ENCODE results near the gene N4BP2L1. TPM values are rescaled to one million over a fixed set of nuclear protein-coding genes. Genes with fewer than 3 reads are reported as not detected.

Gene N4BP2L1
- total RNA-seq = 1 to 10 TPM; 4.6 to 6.5 (median 5.0) TPM
- polyA plus RNA-seq = 6.9 TPM
- long read RNA-seq, donor 1, transcript N4BP2L1-202 (5 exons, 3,046 nt) = major isoform, 10 of 16 reads
- long read RNA-seq, donor 1, transcript N4BP2L1-204 (5 exons, 2,994 nt) = minor isoform, 5 of 16 reads
- long read RNA-seq, donor 1, partial matches to known transcripts = 0 of 16 reads
- long read RNA-seq, donor 1, other reads (novel, unspliced or antisense) = 1 of 16 reads
- long read RNA-seq, donor 2, partial matches to known transcripts = 0 of 3 reads
- long read RNA-seq, donor 2, other reads (novel, unspliced or antisense) = 0 of 3 reads
- long read RNA-seq, donor 3, transcript N4BP2L1-204 (5 exons, 2,994 nt) = major isoform, 6 of 10 reads
- long read RNA-seq, donor 3, partial matches to known transcripts = 0 of 10 reads
- long read RNA-seq, donor 3, other reads (novel, unspliced or antisense) = 0 of 10 reads
- long read RNA-seq, donor 4, partial matches to known transcripts = 0 of 3 reads
- long read RNA-seq, donor 4, other reads (novel, unspliced or antisense) = 0 of 3 reads

DNA sequence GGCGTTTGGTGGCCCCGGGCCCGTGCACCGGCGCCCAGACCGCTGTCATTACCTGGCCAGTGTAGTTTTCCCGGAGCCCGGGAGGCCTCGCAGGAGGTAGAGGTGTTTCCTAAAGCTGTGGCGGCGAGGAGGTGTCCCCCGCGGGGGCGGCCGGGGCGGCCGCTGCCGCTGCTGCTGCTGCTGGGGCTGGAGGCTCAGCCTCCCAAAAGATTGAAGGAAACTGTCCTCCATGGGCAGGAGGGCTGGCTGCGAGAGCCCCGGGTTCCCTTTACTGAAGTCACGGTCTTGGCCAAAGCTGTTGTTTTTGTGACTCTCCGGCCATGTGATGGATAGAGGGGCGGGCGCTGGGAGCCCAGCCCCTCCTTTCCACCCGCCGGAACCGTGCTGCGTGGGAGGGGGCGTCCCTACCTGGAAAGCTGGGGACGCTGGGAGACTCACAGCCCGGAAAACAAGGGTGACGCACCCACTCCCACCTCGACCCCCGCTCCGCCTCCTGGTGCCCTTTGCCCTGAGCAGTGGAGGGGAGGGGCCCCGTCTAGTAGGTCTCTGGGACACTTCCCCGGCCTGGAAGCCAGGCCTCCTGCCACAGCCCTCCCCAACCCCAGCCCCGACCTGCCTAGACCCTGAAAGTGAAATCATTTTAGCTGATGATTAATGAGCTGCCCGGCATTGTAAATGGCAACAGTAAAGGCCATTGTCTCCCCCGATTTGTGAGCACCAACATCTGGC, at the start of gene N4BP2L1:
Gene N4BP2L1, minus strand, starts transcription at position 279 of the 729 bp plus-strand sequence. Its CDS starts 48 bp downstream, at position 231.
- peak; percentile 67 to 88 (median 87) for DNase-seq
- ATAC-seq = peak; percentile 84 to 85
- intact Hi-C loops (cut with DNase I) = no loop called here
- Histone ChIP-seq H3K27ac (ENCODE audit: low read length) (peak within 1 kb of the TSS; percentile 84), H3K4me1 (ENCODE audit: control insufficient read depth, insufficient read depth, low read length) (peaks cover 9% of the 10 kb centered on the region), H3K4me3 (ENCODE audit: low read length) (peak within 1 kb of the TSS; percentile 74), H3K9me3 (ENCODE audit: control insufficient read depth, low read length) (no peaks in the 10 kb centered on the region), H3K27me3 (ENCODE audit: control insufficient read depth, insufficient read depth) (no peaks in the 10 kb centered on the region)
- WGBS = under 1% methylated on average over 40 of the region's 40 CpGs

DNA sequence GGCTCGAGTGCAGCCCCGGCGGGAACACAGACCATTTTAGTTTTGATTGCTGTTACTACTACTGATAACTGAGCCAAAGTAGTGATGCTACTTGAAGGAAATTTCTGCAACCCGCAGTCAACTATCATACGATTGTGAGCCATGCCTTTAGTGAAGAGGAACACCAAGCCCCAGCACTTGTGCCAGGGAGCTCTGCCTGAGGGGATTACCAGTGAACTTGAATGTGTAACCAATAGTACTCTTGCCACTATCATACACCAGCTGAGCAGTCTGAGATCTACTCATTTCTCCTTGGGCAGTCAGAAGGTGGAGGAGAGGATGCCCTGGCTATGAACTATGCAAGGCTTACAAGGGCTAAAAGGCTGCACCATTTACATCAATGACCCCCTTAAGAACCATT, 49.0 kb upstream of the N4BP2L1 start:
- no peak overlapping the region for H3K4me3 ChIP-seq (ENCODE audit: low read length)
- ATAC-seq (no peak), DNase-seq (no peak)
- no peak overlapping the region for H3K27ac ChIP-seq (ENCODE audit: low read length)
- peaks cover 3% of the 10 kb centered on the region for H3K4me1 ChIP-seq (ENCODE audit: control insufficient read depth, insufficient read depth, low read length)
- intact Hi-C loops (cut with DNase I) = no loop called here
- no peaks in the 10 kb centered on the region for H3K9me3 ChIP-seq (ENCODE audit: control insufficient read depth, low read length)
- WGBS = 92% methylated on average over 5 of the region's 5 CpGs
- no peaks in the 10 kb centered on the region for H3K27me3 ChIP-seq (ENCODE audit: control insufficient read depth, insufficient read depth)

- H3K4me1 ChIP-seq (ENCODE audit: control insufficient read depth, insufficient read depth, low read length) = peaks cover 3% of the 10 kb centered on the region
- H3K27me3 ChIP-seq (ENCODE audit: control insufficient read depth, insufficient read depth) = no peaks in the 10 kb centered on the region
- intact Hi-C loops (cut with DNase I) = no loop called here
- 87% methylated on average over 2 of the region's 2 CpGs for WGBS
- H3K27ac ChIP-seq (ENCODE audit: low read length) = no peak overlapping the region
- no peak for ATAC-seq
- DNase-seq = no peak
- no peak overlapping the region for H3K4me3 ChIP-seq (ENCODE audit: low read length)
- H3K9me3 ChIP-seq (ENCODE audit: control insufficient read depth, low read length) = no peaks in the 10 kb centered on the region
Measured at GRCh38 chr13:32476021-32476731, 48.2 kb upstream of the N4BP2L1 start.

DNA sequence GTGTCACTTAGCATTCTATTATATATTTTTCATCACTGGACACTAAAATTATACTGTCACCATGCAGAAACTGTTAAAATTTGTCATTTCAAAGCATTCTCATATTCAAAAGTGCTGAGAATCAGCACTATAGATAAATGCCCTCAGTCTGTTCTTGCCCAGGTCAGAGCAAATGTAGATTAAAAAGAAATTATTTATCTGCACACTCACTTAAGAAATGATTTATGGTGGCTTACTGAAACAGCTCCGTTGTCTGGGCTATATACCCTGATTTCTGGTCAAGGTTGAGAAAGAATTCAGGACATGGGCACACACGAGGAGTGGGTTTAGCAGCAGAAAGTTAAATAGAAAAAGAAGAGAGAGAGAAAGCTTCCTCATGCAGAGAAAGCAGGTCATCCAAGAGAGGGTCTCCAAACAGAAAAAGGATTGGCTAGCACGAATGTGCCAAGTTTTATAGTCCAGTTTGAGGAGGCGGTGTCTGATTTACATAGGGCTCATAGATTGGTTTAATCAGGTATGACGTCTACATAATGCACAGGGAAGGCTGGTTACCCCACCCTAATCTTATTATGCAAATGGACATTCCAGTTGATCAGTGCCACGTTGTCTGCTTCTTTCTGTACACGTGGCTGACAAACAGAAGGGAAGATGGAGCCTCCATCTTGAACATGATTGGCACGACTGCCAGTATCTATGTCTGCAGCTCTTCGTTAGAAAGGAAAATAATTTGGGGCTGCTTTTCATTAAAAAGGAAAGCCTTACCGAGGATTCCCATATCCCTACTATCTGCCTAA, 47.3 kb upstream of the N4BP2L1 start:
- Histone ChIP-seq H3K9me3 (ENCODE audit: control insufficient read depth, low read length) (no peaks in the 10 kb centered on the region), H3K4me1 (ENCODE audit: control insufficient read depth, insufficient read depth, low read length) (peaks cover 3% of the 10 kb centered on the region), H3K27ac (ENCODE audit: low read length) (no peak overlapping the region), H3K27me3 (ENCODE audit: control insufficient read depth, insufficient read depth) (no peaks in the 10 kb centered on the region), H3K4me3 (ENCODE audit: low read length) (no peak overlapping the region)
- WGBS = 78% methylated on average over 10 of the region's 10 CpGs
- ATAC-seq = no peak
- intact Hi-C loops (cut with DNase I) = no loop called here
- no peak for DNase-seq

DNA sequence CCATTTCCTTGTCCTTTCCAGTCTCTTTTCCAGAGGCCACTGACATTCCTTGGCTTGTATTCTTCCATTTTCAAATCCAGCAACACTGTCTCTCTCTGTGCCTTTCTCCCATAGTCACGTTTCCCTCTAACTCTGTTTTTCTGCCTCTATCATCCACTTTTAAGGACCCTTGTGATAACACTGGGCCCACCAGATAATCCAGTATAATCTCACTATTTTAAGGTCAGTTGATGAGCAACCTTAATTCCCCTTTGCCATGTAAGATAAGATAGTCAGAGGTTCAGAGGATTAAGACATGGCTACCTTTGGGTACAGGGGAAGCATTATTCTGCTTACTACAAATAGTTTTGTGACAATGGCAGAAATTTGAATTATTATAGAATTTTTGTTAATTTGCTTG, 45.7 kb upstream of the N4BP2L1 start:
- Histone ChIP-seq H3K4me3 (ENCODE audit: low read length) (no peak overlapping the region), H3K4me1 (ENCODE audit: control insufficient read depth, insufficient read depth, low read length) (peaks cover 3% of the 10 kb centered on the region), H3K27ac (ENCODE audit: low read length) (no peak overlapping the region), H3K27me3 (ENCODE audit: control insufficient read depth, insufficient read depth) (no peaks in the 10 kb centered on the region), H3K9me3 (ENCODE audit: control insufficient read depth, low read length) (no peaks in the 10 kb centered on the region)
- 58% methylated on average over 1 of the region's 1 CpG for WGBS
- DNase-seq (no peak), ATAC-seq (no peak)
- intact Hi-C loops (cut with DNase I) = no loop called here

DNA sequence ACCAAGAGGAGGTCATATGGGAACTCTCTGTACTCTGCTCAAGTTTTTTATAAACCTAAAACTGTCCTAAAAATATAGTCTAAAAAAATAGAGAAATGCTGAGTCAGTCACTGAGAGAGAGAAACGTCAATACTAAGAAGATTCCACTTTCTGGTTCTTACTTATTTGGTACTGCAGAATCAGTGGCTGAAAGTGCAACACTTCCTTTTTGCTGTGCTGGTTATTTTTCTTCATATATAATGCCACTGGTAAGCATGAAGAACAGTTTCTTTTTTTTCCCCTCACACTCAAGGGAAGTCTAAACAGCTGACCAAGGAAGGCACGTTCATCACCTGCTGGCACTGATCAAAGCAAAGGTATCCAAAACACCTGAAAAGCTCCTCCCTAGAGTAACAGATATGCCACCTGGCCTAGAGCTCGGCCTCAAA, 44.3 kb upstream of the N4BP2L1 start:
- no peak for DNase-seq
- intact Hi-C loops (cut with DNase I) = no loop called here
- Histone ChIP-seq H3K27me3 (ENCODE audit: control insufficient read depth, insufficient read depth) (no peaks in the 10 kb centered on the region), H3K9me3 (ENCODE audit: control insufficient read depth, low read length) (no peaks in the 10 kb centered on the region), H3K4me1 (ENCODE audit: control insufficient read depth, insufficient read depth, low read length) (peaks cover 3% of the 10 kb centered on the region), H3K4me3 (ENCODE audit: low read length) (no peak overlapping the region), H3K27ac (ENCODE audit: low read length) (peak overlapping the region; percentile 2)
- 54% methylated on average over 3 of the region's 3 CpGs for WGBS
- no peak for ATAC-seq

GRCh38 chr13:32471187-32471922, 43.4 kb upstream of the N4BP2L1 start:
- DNase-seq = peak in 2 of 3 donors; percentile 21 to 66
- WGBS = 54% methylated on average over 12 of the region's 12 CpGs
- Histone ChIP-seq H3K4me3 (ENCODE audit: low read length) (no peak overlapping the region), H3K9me3 (ENCODE audit: control insufficient read depth, low read length) (no peaks in the 10 kb centered on the region), H3K27me3 (ENCODE audit: control insufficient read depth, insufficient read depth) (no peaks in the 10 kb centered on the region), H3K4me1 (ENCODE audit: control insufficient read depth, insufficient read depth, low read length) (no peaks in the 10 kb centered on the region), H3K27ac (ENCODE audit: low read length) (peak overlapping the region; percentile 37)
- intact Hi-C loops (cut with DNase I) = no loop called here
- peak; percentile 64 to 76 for ATAC-seq

DNA sequence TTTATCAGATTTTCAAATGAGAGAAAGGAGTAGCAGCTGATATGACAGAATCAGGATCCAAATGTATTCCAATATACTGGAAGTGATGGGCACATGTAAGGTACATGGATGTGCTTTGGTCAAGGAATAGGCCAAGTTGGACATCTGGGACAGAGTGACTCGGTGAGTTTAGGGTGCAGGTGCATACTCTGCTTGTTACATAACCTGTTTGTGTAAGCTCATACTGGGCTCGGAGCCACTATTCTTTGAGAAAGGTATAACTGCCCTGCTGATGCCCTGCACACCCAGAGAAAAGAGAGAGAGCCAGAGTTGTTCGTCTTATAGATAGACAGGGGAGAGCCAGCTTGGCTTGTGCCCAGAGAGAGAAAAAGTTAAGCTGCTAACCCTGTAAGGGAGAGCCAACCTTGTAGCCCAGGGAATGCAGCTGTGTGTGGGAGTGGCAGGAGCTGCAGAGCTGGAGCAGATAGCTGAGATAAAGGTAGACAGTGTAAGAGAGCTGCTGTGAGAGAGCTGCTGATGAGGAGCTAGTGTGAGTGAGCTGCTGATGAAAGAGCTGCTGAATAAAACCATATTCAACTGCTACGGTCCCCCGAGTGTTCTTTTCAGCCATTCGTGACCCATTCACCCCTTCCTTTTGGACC, 40.7 kb upstream of the N4BP2L1 start:
- ATAC-seq (peak; percentile 21 to 22), DNase-seq (no peak)
- Histone ChIP-seq H3K9me3 (ENCODE audit: control insufficient read depth, low read length) (no peaks in the 10 kb centered on the region), H3K4me3 (ENCODE audit: low read length) (no peak overlapping the region), H3K4me1 (ENCODE audit: control insufficient read depth, insufficient read depth, low read length) (no peaks in the 10 kb centered on the region), H3K27me3 (ENCODE audit: control insufficient read depth, insufficient read depth) (no peaks in the 10 kb centered on the region), H3K27ac (ENCODE audit: low read length) (no peak overlapping the region)
- intact Hi-C loops (cut with DNase I) = no loop called here
- 70% methylated on average over 6 of the region's 6 CpGs for WGBS

- WGBS = 95% methylated on average over 2 of the region's 2 CpGs
Measured at GRCh38 chr13:32456591-32456990, 28.7 kb upstream of the N4BP2L1 start.

More at GRCh38 chr13:32456591-32456990, 28.7 kb upstream of the N4BP2L1 start:
- H3K4me3 ChIP-seq (ENCODE audit: low read length) = no peak overlapping the region
- H3K27ac ChIP-seq (ENCODE audit: low read length) = no peak overlapping the region
- no peaks in the 10 kb centered on the region for H3K9me3 ChIP-seq (ENCODE audit: control insufficient read depth, low read length)
- no peaks in the 10 kb centered on the region for H3K27me3 ChIP-seq (ENCODE audit: control insufficient read depth, insufficient read depth)
- H3K4me1 ChIP-seq (ENCODE audit: control insufficient read depth, insufficient read depth, low read length) = no peaks in the 10 kb centered on the region
- ATAC-seq (no peak), DNase-seq (no peak)
- intact Hi-C loops (cut with DNase I) = no loop called here

Data from right cardiac atrium (tissue), 5 donors.